Limb (tissue), 2 donors: Measurements from ENCODE around the gene ALX3.
"Not testable (repeated sequence)": the region's sequence is repeated elsewhere in the genome, so short reads cannot be mapped to it uniquely, and the experiment has no call there.

Experiments used
- DNase-seq, 2 donors: peaks; one replicate each; pipeline ENCODE4 v3.0.0-alpha.2; 2016; ENCODE audit errors: extremely low spot score in 2 of 2

The ALX3 gene

DNA sequence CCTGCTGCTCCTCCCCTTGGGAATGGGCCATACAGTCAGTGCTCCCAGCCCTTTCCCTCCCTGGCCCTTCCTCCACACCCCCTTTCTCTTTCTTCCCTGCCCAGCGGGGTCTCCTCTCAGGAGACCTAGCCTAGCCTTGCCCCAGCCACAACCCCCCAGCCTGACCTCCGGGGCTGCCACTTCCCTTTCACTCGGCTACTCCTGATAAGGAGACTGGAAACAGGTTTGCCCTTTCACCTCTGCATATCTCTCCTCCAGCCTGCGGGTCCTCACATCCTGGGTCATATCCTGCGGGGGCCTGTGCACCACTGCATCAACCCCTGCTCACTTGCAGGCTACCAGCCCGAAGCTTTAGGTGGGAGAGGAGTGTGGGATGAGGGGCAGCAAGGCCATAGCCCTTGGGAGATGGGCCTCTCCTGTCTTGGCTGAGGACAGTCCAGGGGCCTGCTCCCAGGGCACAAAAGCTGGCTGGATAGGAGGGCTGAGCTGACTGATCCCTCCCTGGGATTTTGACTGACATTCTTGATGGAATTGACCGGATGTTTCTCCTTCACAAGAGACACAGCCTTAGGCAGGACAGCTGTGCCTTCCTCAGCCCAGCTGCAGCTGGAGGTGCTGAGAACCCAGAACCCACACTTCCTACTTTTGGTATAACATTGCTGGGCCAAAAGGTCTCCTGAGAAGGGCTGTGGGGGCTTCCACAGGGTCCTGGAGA is 19.2 kb upstream of the ALX3 start:
- DNase-seq = no peak

DNA sequence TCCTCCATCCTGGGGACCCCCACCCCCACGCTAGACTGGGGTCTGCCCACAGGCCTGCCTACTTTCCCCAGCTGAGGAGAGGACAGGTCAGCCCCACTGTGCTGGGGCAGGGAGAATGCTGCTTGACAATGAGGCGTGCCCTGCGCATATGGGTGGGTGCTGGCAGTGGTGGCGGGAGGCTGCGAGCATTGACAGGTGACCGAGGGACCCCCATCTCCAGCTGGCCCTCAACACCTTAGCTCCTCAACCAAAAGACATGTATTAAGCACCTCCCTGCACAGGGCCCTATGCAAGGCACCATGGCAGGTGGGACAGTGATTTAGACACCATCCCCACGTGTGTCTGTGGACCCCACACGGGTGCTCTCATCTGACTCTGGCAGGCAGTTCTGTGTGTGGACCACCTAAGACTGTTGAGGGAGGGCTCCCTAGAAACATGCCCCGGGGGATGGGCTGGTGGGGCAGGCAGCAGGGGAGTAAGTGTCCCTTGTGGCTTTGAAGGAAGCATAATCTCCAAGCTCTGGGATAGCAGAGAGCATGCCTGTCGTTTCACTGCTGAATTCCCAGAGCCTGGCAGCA is 18.4 kb upstream of the ALX3 start:
- no peak for DNase-seq

DNA sequence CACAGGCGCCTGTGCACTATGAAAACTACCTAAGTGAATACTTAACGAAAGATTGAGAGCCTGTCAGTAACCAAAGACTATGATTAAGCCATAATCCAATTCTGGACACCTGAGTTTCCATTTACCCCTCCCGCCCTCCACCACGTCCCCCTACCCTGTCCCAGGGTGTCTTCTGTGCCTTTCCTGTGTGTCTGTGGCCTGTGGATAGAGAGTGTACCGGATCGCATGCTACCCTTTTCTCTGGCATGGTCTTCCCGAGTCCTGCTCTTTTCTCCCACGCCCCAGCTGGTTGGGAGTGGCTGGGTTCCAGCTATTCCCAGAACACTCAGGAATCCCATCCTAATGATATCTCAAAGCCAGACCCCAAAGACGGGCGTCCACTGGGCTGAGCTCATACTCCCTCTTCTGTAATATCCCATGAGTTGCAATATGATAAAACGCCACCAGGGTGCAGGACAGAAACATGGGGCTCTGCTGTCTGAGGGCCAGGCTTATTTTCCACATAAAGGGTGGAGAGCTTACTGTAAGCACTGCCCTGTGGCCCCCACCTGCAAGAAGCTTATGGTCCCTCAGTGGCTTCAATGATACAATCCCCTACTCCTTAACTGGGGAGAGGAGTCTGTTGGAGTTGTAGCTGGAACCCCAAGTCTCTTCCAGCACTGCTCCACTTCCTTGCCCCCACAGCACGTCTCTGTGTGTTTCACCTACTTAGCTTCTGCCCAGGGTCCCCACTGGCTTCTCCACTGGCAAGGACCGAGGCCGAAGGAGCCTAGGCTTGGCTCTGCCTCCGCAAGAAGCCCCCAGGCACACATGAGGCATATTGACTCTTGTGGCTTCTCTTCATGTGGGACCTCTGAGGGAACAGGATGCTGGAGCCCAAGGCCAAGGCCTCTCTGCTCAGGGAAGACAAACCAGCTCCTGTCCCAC is 17.6 kb upstream of the ALX3 start:
- DNase-seq = peak; percentile 27 to 51

DNA sequence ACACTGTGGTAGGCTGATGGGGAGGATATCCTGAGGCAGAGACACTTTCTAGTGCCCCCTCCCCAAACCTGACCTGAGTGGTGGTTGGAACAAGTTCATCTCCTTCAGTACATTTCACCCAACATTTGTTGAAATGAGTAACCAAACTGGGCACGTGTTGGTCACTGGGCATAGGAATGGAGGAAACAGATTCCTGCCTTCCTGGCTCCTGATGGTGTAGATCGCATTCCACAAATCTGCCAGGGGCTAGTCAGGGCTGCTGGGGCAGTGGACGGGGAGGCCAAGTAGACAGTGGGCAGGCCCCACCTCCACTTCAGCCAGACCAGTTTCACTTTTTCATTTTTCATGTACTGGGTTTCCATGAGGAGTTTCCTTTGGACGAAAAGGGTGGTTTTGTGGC is 16.5 kb upstream of the ALX3 start:
- no peak for DNase-seq

DNA sequence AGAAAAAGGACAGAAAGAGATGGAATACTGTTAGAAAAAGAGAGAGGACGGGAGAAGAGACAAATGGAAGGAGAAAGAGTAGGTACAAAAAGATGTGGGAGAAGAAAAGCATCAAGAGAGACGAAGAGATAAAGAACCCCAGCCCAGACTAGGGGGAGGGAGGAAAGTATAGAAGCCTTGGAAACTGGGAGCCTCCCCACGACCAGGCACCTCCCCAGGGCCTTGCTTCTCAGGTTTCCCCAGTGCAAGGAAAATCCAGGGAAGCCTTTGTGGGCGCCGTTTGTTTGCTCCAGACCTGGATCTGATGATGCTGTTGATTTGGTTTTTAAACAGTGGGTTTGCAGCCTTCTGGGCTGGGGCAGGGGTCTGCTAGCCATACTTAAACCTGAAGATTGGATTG is 15.2 kb upstream of the ALX3 start:
- DNase-seq = no peak

DNA sequence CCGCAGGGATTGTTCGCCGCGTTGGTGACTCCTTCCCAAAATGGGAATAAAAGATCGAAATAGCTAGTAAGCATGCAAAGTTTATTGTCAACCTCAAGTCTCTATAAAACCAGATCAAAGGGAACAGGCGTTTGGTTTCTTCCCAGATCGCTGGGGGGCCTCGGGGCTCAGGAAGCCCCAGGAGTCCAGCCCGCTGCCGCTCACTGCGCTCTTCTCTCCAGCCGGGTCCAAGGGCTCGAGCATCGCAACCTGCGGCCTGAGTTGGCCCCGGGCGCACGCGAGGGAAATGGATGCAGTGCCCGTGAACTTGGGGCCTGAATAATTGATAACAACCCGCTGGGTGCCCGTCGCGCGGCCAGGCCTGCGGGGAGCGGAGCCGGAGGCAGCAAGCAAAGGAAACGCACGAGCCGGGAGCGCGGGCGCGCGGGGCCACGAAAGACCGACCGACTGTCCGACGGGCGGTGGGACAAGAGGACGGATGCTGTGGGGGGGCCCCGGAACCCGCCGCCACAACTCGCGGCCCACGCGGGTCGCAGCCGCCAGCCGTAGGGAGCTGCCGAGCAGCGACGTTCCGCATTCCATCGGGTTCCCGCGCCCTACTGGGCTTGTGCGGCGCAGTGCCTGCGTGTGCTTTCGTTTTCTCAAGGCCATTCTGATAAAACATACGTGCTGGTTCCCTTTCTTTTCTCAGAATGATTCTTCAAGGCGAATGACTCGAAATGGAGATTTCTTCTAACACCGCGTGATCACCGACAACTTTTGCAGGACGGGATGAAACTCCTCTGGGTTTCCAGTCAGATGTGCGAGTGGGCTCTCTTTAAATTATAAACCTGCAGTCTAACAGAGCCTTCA is 14.0 kb upstream of the ALX3 start:
- DNase-seq = peak in 1 of 2 donors; percentile 60

DNA sequence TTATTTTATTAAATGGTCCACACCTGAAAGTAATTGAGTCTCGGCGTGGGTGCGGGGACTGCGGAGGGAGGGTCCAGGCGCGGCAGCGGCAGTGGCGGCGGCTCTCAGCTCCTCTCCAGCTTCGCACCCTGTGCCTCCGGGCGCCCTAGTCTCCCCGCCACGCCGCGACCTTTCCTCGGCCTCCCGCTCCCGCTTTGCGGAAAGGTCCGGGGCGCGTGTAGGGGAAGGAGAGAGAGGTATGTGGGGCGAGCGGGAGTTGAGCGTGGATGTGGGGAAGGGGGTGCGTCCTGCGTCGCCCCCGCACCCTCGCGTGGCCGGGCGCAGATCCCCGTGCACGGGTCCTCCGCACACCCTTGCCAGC is 13.4 kb upstream of the ALX3 start:
- peak in 1 of 2 donors; percentile 48 for DNase-seq

DNA sequence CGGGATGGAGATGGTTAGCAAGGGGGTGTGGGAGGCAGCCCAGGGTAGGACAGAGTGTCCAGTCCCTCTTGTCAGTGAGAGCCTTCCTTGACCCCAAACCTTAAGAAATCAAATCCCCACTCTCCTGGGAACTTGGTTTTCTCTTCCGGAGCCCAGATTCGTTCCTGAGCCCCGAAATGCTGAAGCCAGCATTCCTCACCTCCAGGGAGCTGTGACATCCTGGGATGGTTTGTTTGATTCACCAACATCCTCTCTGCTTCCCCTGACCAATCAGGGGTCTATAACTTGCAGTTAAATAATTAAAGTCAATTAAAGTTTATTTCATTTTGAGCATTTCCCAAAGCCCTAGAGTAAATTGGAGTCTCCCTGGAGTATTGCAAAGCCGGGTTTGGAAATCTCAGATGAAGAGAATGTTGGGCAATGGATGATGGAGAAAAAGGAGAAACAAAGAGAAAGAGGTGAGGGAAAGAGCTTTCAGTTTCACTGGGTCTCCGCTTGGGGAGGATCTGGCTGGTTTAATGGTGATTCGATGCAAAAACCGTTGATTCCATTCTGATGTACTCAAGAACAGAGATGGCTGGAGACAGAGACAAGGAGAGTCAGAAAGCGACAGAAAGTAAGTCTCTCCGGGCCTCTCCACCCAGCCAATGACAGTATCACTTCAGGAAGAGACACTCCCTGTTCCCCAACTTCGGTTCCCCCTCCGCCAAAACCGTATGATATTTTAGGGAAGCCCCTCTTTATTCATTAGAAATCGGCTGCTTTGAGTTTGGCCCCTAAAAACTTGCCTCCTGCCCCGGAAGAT is 12.8 kb upstream of the ALX3 start:
- no peak for DNase-seq

DNA sequence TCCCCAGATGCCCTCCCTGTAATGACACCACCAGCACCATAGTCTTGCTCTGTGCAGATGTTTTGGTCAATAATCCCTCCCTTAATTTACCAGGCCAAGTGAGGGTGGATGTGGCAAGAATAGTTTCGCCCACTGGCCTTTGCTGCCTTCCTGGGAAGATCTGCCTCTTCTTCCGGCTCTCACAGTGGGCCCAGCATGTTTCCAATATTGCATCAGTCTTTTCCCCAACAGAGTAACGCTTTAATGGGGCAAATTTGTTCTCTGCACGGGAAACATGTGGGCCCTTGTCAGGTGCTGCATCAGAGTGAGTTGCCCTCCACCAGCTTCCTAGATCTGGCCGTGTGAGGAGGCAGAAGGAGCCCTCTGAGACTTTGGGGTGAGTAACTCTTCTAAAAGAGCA is 12.0 kb upstream of the ALX3 start:
- DNase-seq = no peak

DNA sequence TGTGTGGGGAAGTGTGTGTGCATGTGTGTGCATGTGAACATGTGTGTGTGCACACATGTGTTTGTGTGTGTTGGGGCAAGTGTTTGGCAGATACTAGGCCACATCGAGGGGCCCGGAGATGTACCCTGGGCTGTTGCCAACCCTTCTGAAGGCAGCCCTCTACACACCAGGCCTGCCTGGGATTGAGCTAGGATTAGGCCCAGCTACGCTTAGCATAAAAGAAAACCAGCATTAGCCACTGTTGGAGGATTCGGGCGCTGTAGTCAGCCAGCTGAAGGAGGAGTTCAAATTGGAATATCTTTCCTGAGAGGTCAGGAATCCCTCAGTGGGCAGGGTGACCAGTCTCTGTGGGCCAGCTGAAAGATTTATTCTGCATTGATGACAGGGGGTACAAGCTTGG is 10.6 kb upstream of the ALX3 start:
- no peak for DNase-seq

DNA sequence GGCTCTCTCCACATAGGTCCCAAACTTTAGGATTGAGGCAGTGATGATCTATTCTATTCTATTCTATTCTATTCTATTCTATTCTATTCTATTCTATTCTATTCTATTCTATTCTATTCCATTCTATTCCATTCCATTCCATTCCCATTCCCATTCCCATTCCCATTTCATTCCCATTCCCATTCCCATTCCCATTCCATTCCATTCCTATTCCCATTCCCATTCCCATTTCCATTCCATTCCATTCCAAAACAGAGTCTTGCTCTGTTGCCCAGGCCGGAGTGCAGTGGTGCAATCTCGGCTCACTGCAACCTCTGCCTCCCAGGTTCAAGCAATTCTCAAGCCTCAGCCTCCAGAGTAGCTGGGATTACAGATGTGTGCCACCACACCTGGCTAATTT is 9.5 kb upstream of the ALX3 start:
- DNase-seq = not testable (repeated sequence)

DNA sequence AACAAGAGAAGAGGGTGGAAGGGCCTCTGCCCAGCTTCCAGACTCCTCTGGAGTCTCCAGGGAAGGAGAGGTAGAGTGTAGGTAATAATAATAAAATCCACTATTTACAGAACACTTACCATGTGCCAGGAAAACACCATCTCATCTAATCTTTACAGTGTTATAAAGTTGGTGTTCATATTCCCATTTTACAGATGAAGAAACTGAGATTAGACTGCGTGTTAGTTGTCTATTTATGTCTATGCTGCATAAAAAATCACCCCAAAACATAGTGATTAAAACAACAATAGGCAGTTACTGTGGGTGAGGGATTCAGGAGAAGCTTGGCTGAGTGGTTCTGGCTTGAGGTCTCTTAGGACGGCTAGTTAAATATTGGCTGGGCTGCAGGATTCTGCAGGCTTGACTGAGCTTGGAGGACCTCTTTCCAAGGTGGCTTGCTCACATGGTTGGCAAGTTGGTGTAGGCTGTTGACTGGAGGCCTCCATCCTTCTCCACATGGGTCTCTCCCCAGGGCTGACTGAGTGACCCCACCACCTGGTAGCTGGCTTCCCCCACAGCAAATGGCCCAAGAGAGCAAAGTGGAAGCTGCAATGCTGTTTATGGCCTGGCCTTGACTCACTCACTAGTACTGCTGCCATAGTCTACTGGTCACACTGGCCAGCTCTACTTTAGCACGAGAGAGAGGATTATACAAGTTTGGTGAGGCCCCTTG is 6.5 kb upstream of the ALX3 start:
- no peak for DNase-seq

DNA sequence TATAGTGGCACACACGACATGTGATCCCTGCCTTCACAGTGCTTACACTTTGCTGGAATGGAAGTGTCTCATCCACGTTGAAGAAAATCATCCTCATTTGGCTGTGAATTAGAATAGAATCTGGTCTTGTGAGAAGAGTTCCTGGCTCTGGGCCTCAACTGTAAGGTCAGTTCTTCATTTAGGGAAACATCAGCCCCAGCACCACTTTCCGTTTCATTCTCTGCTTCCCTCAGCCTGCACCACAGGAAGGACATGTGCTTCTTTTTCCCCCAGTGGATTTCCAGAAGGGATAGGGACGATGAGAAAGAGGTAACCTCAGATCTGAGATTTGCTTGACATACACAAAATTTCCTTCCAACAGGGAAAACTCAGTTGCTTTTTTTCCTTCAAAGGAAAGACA is 3.7 kb upstream of the ALX3 start:
- DNase-seq = no peak

DNA sequence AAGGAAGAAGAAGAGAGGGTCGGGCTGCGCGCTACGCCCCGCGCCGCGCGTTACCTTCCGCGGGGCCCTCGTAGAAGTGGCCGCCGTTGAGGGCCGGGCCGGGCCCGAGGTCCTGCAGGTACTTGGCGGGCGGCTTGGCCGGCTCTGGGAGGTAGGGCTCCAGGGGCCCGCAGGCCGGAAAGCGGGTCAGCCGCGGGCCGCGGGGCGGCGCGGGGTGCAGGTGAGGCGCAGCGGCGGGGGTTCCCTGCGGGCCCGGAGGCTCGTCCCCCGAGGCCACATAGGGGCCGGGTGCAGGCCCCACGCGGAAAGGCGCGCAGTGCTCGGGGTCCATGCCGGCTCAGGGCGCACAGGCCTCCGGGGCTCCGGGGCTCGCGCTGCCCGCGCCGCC is 196 bp downstream of the ALX3 start:
- DNase-seq = no peak

DNA sequence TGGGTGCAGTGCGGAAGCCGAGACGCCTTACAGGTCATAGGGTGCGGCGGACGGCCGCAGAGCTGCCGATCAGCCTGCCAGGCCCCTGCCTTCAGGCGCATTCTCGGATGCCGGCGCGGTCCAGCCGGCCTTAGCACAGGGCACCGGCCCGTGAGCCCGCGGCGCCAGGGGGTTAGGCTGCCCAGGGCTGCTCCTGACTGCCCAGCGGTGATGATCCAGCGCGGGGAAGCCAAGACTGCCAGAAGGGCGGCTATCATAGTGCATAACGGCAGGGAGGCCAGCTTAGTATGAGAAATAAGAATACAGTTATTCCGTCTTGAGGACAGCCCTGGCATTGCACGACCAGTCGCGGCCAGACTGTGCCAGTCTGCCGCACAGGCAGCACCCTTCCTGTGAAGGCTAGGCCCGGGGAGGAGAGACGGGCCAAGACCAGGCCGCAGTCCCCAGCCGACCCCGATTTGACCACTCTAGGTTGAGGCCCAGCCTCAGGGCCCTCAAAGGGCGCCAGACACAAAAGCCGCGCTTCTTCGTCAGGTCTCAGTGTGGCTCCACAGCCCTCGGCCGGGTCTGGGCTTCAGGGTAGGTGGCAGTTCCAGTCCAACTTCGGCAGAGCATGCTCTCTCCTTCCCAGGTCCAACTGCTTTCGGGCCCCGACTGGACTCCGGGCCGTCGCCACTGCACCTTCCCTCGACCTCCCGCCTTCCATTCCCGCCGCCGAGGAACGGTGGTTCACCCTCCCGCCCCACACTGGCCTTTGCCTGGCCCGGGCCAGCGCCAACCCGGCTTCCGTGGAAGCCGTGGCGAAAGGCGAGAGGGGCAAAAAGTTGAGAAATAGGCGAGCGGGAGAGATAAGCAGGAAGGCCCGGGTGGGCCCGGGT is 829 bp downstream of the ALX3 start:
- peak in 1 of 2 donors; percentile 52 for DNase-seq

DNA sequence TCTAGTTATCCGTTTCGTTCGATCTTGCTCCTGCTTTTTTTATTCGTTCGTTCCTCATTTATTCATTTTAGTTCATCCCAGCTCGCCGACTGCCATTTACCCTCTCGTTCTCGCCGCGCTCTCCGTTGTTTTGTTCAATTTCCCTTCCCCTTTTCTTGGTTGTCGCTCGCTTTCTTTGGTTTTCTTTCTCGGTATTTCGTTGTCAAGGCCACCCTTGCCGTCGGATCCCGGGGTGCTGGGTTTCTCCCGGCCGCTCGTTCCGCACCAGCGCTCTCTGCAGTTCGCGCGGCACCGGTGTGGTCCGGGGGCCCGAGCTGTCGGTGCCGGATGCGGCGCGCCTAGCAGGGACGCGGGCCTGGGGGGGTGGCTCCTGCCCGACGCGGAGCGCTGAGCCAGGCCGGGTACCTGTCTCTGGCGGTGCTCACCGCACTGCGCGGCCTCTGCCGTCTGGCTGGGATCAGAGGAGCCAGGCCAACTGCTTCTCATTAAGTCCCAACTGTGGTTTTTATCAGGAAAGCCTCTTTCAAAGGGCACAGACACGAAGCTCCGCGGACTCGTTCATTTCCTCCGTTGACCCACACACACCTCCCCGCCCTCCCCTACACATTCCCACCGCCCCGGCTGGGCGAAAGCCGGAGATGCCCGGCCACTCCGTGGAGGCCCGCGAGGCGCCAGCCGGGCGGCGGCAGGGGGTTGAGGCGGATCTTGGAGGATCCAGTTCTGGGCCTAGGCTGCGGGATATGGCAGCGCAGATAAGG is 1.6 kb downstream of the ALX3 start:
- peak in 1 of 2 donors; percentile 65 for DNase-seq

DNA sequence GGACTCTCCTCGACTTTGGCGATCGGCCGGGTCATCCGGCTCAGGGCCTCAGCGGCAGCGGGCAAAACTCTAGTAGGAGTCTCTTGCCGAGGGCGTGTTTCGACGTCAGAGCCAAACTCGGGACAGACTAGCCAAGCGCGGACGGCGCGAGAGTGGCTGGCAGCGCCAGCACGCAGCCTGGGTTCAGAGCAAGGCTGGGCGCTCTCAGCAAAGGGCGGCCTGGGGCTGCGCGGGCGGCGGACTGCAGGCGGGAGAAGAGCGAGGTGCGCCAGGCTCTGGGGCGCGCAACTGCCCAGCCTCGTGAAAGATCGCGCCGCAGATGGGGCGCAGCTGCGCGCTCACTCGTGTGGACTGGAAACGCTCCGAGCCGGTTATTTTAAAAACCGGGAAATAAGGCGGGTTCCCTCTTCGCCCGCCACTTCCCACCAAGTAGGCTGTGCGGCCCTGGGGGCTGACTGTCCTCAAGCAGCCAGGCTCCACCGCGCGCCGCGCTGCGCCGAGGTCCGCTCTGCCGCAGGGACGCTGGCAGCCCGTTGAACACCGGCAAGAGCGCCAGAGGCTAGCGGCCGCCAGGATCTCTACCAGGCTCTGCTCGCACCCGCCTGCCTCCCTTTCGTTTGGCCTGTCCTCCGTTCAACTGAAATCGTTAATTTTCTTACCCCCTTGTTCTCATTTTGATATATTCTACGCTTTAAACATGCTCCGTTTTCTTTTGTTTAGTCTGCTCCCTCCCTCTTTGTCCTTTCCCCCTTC is 2.4 kb downstream of the ALX3 start:
- peak in 1 of 2 donors; percentile 65 for DNase-seq

DNA sequence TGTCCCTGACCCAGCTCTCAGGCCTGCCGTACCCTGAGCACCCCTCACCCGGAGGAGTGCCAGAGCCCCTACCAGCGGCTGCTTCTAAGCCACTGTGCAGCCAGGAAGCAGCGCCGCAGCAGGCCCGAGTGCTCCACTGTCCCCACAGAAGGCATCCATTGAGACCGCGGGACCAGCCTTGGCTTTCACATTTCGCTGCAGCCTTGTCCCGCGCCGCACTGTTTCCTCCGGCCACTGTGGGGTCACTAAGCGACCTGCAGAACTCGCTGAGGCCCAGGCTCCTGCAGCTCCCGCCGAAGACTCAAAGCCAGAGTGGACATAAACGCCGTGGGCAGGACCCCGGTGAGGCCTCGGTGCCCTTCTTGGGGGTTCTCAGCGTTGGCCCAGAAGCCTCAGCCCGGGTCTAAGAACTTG is 3.0 kb downstream of the ALX3 start:
- DNase-seq = peak in 1 of 2 donors; percentile 47
